Neural progenitor cell (in vitro differentiated cells): ENCODE measurements around the gene RHOF. TPM values are rescaled to one million over a fixed set of nuclear protein-coding genes. Genes with fewer than 3 reads are reported as not detected.

Experiments
- DNase-seq: peaks from one replicate; pipeline ENCODE4 v3.0.0-alpha.2; 2016; ENCODE audit warnings: low spot score
- H2AFZ ChIP-seq: fragments of 200-600 bp; sonication (generic); replicated peaks from 2 replicates; pipeline ENCODE4 v1.6.1; 2016; ENCODE audit warnings: antibody characterized with exemption
- H3F3A ChIP-seq: fragments of 200-600 bp; sonication (generic); 2 replicates; pipeline ENCODE4 v1.6.1; 2016; ENCODE audit warnings: antibody characterized with exemption, low read depth
- H3K27ac ChIP-seq: fragments of 200-600 bp; sonication (generic); 2 replicates; pipeline ENCODE4 v1.5.1; 2016; ENCODE audit warnings: mild to moderate bottlenecking
- H3K27me3 ChIP-seq: fragments of 200-600 bp; sonication (generic); 2 replicates; pipeline ENCODE4 v1.6.1; 2016; ENCODE audit warnings: mild to moderate bottlenecking, moderate library complexity
- H3K36me3 ChIP-seq: fragments of 200-600 bp; sonication (generic); 2 replicates; pipeline ENCODE4 v1.5.1; 2016
- H3K4me1 ChIP-seq: fragments of 200-600 bp; sonication (generic); 2 replicates; pipeline ENCODE4 v1.6.1; 2016; ENCODE audit warnings: mixed run types
- H3K4me2 ChIP-seq: fragments of 200-600 bp; sonication (generic); 2 replicates; pipeline ENCODE4 v1.6.1; 2016
- H3K4me3 ChIP-seq: fragments of 200-600 bp; sonication (generic); 2 replicates; pipeline ENCODE4 v1.5.1; 2016
- H3K79me2 ChIP-seq: fragments of 200-600 bp; sonication (generic); 2 replicates; pipeline ENCODE4 v1.6.1; 2016; ENCODE audit warnings: low read depth
- H3K9ac ChIP-seq: fragments of 200-600 bp; sonication (generic); 2 replicates; pipeline ENCODE4 v1.6.1; 2016
- H3K9me3 ChIP-seq: fragments of 200-600 bp; sonication (generic); 2 replicates; pipeline ENCODE4 v1.5.1; 2016; ENCODE audit warnings: low read depth
- H4K20me1 ChIP-seq: fragments of 200-600 bp; sonication (generic); 2 replicates; pipeline ENCODE4 v1.6.1; 2016; ENCODE audit warnings: low read depth
- H3K27ac Mint-ChIP-seq: 3 replicates; pipeline ENCODE4 v1.8.0; 2021; ENCODE audit warnings: mixed read lengths
- H3K27me3 Mint-ChIP-seq: 2 replicates; pipeline ENCODE4 v1.8.0; 2022; ENCODE audit warnings: low read depth, mild to moderate bottlenecking, inconsistent platforms, moderate library complexity, mixed read lengths; ENCODE audit not compliant: insufficient read depth
- H3K36me3 Mint-ChIP-seq: 3 replicates; pipeline ENCODE4 v1.8.0; 2021; ENCODE audit warnings: mixed read lengths
- H3K4me1 Mint-ChIP-seq: 3 replicates; pipeline ENCODE4 v1.8.0; 2021; ENCODE audit warnings: mixed read lengths
- H3K4me3 Mint-ChIP-seq: 3 replicates; pipeline ENCODE4 v1.8.0; 2021; ENCODE audit warnings: mild to moderate bottlenecking, moderate library complexity, mixed read lengths
- H3K9me3 Mint-ChIP-seq: 3 replicates; pipeline ENCODE4 v1.8.0; 2020; ENCODE audit warnings: mixed read lengths
- CTCF ChIP-seq: fragments of 200-600 bp; sonication (generic); IDR thresholded peaks from 2 replicates; pipeline ENCODE4 v1.5.1; 2017; ENCODE audit warnings: antibody characterized with exemption, mild to moderate bottlenecking
- EZH2 ChIP-seq: fragments of 200-600 bp; sonication (generic); IDR thresholded peaks from 2 replicates; pipeline ENCODE4 v1.6.1; 2017; ENCODE audit warnings: antibody characterized with exemption, mild to moderate bottlenecking, moderate library complexity
- EZH2phosphoT487 ChIP-seq: fragments of 200-600 bp; sonication (generic); IDR thresholded peaks from 2 replicates; pipeline ENCODE4 v1.6.1; 2017; ENCODE audit warnings: antibody characterized with exemption
- total RNA-seq: library from RNA; depleted of rRNA; stranded (reverse); fragments of >200 nt; gene quantifications from 2 replicates; pipeline ENCODE4 v1.2.3, GENCODE V29; 2015; ENCODE audit warnings: low replicate concordance

Gene RHOF
- total RNA-seq, 1 donor from 2014 or later = 20.1 TPM

DNA sequence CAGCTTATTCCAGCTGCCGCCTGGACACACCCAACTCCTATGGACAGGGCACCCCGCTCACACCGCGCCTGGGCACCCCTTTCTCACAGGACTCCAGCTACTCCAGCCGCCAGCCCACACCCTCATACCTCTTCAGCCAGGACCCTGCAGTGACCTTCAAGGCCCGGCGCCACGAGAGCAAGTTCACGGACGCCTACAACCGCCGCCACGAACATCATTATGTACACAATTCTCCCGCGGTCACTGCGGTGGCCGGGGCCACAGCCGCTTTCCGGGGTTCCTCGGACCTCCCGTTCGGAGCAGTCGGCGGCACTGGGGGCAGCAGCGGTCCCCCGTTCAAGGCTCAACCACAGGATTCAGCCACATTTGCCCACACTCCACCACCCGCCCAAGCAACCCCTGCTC lies 16.2 kb upstream of the RHOF start:
- peaks cover 3% of the 10 kb centered on the region for H3K27me3 Mint-ChIP-seq
- no peaks in the 10 kb centered on the region for H3K9me3 Mint-ChIP-seq
- no peak overlapping the region for H3K27ac ChIP-seq
- TF ChIP-seq EZH2phosphoT487 (no peak), EZH2 (no peak), CTCF (no peak)
- H3K79me2 ChIP-seq = peaks cover 90% of the 10 kb centered on the region
- no peak for DNase-seq
- H3K9me3 ChIP-seq = no peaks in the 10 kb centered on the region
- H3K9ac ChIP-seq = no peak overlapping the region
- H4K20me1 ChIP-seq = peaks cover 78% of the 10 kb centered on the region
- no peak overlapping the region for H3K4me3 ChIP-seq
- H3K4me1 Mint-ChIP-seq = peaks cover 41% of the 10 kb centered on the region
- H3K4me2 ChIP-seq = no peak overlapping the region
- no peaks in the 10 kb centered on the region for H3K27me3 ChIP-seq
- H3K36me3 ChIP-seq = no peaks in the 10 kb centered on the region
- H3F3A ChIP-seq = peaks cover 21% of the 10 kb centered on the region
- H3K27ac Mint-ChIP-seq = no peak overlapping the region
- no peak overlapping the region for H2AFZ ChIP-seq
- H3K4me1 ChIP-seq = peaks cover 32% of the 10 kb centered on the region
- H3K36me3 Mint-ChIP-seq = peaks cover 20% of the 10 kb centered on the region
- no peak overlapping the region for H3K4me3 Mint-ChIP-seq

DNA sequence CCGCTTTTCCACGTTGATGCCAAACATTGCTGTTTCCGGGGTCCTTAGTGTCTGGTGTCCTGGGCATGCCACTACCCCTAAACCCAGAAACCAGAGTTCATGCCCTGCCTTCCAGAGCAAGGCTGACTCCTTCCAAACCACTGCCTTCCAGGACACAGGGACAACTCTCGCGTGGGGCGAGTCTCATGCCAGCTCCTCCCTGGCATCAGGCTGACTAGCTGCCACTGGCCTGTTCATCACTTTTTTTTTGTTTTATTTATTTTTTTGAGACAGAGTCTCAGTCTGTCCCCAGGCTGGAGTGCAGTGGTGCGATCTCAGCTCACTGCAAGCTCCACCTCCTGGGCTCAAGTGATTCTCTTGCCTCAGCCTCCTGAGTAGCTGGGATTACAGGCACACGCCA lies 15.1 kb upstream of the RHOF start:
- TF ChIP-seq CTCF (no peak), EZH2 (no peak), EZH2phosphoT487 (no peak)
- H3F3A ChIP-seq = peaks cover 23% of the 10 kb centered on the region
- H3K27me3 ChIP-seq = no peaks in the 10 kb centered on the region
- no peak overlapping the region for H2AFZ ChIP-seq
- H3K36me3 ChIP-seq = no peaks in the 10 kb centered on the region
- no peak overlapping the region for H3K9ac ChIP-seq
- Mint-ChIP-seq H3K4me3 (no peak overlapping the region), H3K27ac (no peak overlapping the region), H3K4me1 (peaks cover 39% of the 10 kb centered on the region), H3K9me3 (no peaks in the 10 kb centered on the region), H3K36me3 (peaks cover 19% of the 10 kb centered on the region), H3K27me3 (peaks cover 3% of the 10 kb centered on the region)
- H3K4me3 ChIP-seq = no peak overlapping the region
- no peak overlapping the region for H3K4me2 ChIP-seq
- H3K4me1 ChIP-seq = peaks cover 32% of the 10 kb centered on the region
- peaks cover 76% of the 10 kb centered on the region for H4K20me1 ChIP-seq
- H3K27ac ChIP-seq = no peak overlapping the region
- H3K79me2 ChIP-seq = peaks cover 94% of the 10 kb centered on the region
- no peak for DNase-seq
- no peaks in the 10 kb centered on the region for H3K9me3 ChIP-seq

GRCh38 chr12:121807642-121808347 lies 14.3 kb upstream of the RHOF start:
- no peak overlapping the region for H3K27ac ChIP-seq
- no peaks in the 10 kb centered on the region for H3K9me3 ChIP-seq
- H3K9me3 Mint-ChIP-seq = no peaks in the 10 kb centered on the region
- H3K9ac ChIP-seq = no peak overlapping the region
- peaks cover 67% of the 10 kb centered on the region for H4K20me1 ChIP-seq
- no peak overlapping the region for H3K4me3 Mint-ChIP-seq
- H3K4me1 ChIP-seq = peaks cover 28% of the 10 kb centered on the region
- no peak overlapping the region for H3K27ac Mint-ChIP-seq
- H3K27me3 ChIP-seq = no peaks in the 10 kb centered on the region
- peaks cover 34% of the 10 kb centered on the region for H3K4me1 Mint-ChIP-seq
- peaks cover 4% of the 10 kb centered on the region for H3K27me3 Mint-ChIP-seq
- H3K36me3 ChIP-seq = no peaks in the 10 kb centered on the region
- H3K36me3 Mint-ChIP-seq = peaks cover 18% of the 10 kb centered on the region
- peaks cover 32% of the 10 kb centered on the region for H3F3A ChIP-seq
- H3K79me2 ChIP-seq = peaks cover 89% of the 10 kb centered on the region
- DNase-seq = no peak
- H3K4me2 ChIP-seq = no peak overlapping the region
- H3K4me3 ChIP-seq = no peak overlapping the region
- no peak for TF ChIP-seq CTCF
- no peak for TF ChIP-seq EZH2phosphoT487
- no peak for TF ChIP-seq EZH2
- H2AFZ ChIP-seq = no peak overlapping the region
